Spleen (tissue), 11 donors: Measurements from ENCODE around the gene OTOG. TPM values are rescaled to one million over a fixed set of nuclear protein-coding genes. Genes with fewer than 3 reads are reported as not detected.
A peak's percentile ranks its signal among the peaks of the same experiment; 100 is the strongest.

Experiments
- DNase-seq: peaks from one replicate; pipeline ENCODE4 v3.0.0-alpha.2; 2020
- H3K27ac ChIP-seq, 8 donors: fragments of 200-600 bp; sonication (generic) in 7 of 8; 1 replicate in 4 of 8; 2 replicates in 4 of 8; pipeline versions ENCODE4 v1.5.0 to v1.8.0; 2016 to 2021; ENCODE audit warnings: inconsistent platforms in 4 of 8, mild to moderate bottlenecking in 4 of 8, moderate library complexity in 1 of 8
- H3K27me3 ChIP-seq, 7 donors: fragments of 200-600 bp; sonication (generic) in 6 of 7; replicated peaks in 1 of 7; 1 replicate in 4 of 7; 2 replicates in 3 of 7; pipeline versions ENCODE4 v1.5.0 to v1.8.0; 2016 to 2021; ENCODE audit warnings: inconsistent platforms in 3 of 7, mild to moderate bottlenecking in 1 of 7
- H3K36me3 ChIP-seq, 6 donors: fragments of 200-600 bp; sonication (generic) in 5 of 6; 1 replicate in 4 of 6; 2 replicates in 2 of 6; pipeline versions ENCODE4 v1.5.0 to v1.8.0; 2016 to 2021; ENCODE audit warnings: inconsistent platforms in 2 of 6
- H3K4me1 ChIP-seq, 6 donors: fragments of 200-600 bp; sonication (generic) in 5 of 6; 1 replicate in 3 of 6; 2 replicates in 3 of 6; pipeline versions ENCODE4 v1.5.0 to v1.8.0; 2016 to 2021; ENCODE audit warnings: inconsistent platforms in 3 of 6
- H3K4me3 ChIP-seq, 8 donors: fragments of 200-600 bp; sonication (generic) in 7 of 8; 1 replicate in 4 of 8; 2 replicates in 4 of 8; pipeline versions ENCODE4 v1.5.0 to v1.8.0; 2016 to 2021; ENCODE audit warnings: inconsistent platforms in 4 of 8, mild to moderate bottlenecking in 4 of 8, moderate library complexity in 2 of 8
- H3K9me3 ChIP-seq, 8 donors: fragments of 200-600 bp; sonication (generic) in 7 of 8; 1 replicate in 4 of 8; 2 replicates in 4 of 8; pipeline versions ENCODE4 v1.5.0 to v1.8.0; 2016 to 2021; ENCODE audit warnings: inconsistent platforms in 4 of 8
- POLR2A ChIP-seq, 3 donors: fragments of 450-650 bp; IDR thresholded peaks; one replicate each; pipeline ENCODE4 v1.5.1; 2017; ENCODE audit warnings: antibody characterized with exemption in 3 of 3, mild to moderate bottlenecking in 1 of 3
- POLR2AphosphoS5 ChIP-seq, 3 donors: sonication (generic); formaldehyde crosslinking; IDR thresholded peaks; one replicate each; pipeline ENCODE4 v1.5.1; 2017; ENCODE audit warnings: antibody characterized with exemption in 3 of 3
- WGBS, 5 donors: extraction: QIAGEN DNeasy Blood & Tissue Kit in 3 of 5; methylation state at CpG; one replicate each; pipeline versions ENCODE4 v1.1.5 to v1.1.7; 2013 to 2018; 5-methylcytosine and 5-hydroxymethylcytosine counted together
- intact Hi-C: fragments of 100-400 bp; cut with DNase I; formaldehyde crosslinking; loops from one replicate; pipeline ENCODE4 v1.15.0; 2023; ENCODE audit warnings: low total_unique reads
- polyA plus RNA-seq, 3 donors: library from polyadenylated mRNA; stranded (reverse); fragments of 200-250 nt; gene quantifications; one replicate each; pipeline ENCODE4 v1.2.1, GENCODE V29; 2013
- total RNA-seq, 7 donors: library from RNA; depleted of rRNA in 3 of 7; stranded (reverse); fragments of >200 nt in 3 of 7; fragmentation: NEBNext Ultra II Directional in 4 of 7; extraction: Animal tissue kit (Norgen Biotek cat#: 25700) in 4 of 7; gene quantifications; one replicate each; pipeline versions ENCODE4 v1.1.0 to v1.2.1, GENCODE V29; 2016 to 2021
- TF ChIP-seq, protein P1 (sequence below), 11 experiments: fragments of 200-600 bp in 7 of 11; fragments of 450-650 bp in 4 of 11; sonication (generic) in 4 of 11; IDR thresholded peaks in 8 of 11; conservative IDR thresholded peaks in 3 of 11; 1 replicate in 7 of 11; 2 replicates in 4 of 11; pipeline versions ENCODE4 v1.4.0 to v1.8.0; 2016 to 2021; ENCODE audit warnings: antibody characterized with exemption in 11 of 11, inconsistent platforms in 4 of 11, mild to moderate bottlenecking in 1 of 11
- donor health status: healthy with polysubstance abuse.
- donor health status: DM: no; HTN: no; CAD: no; lungs with moderate emphysema.
- donor health status: DM: no; HTN: no; CAD: no.
- donor health status: Bipolar disorder and iron deficiency.
- donor health status: healthy.
- donor health status: DM: no; HTN: no; CAD: no.
- donor health status: DM: yes; HTN: yes; CAD: no.

OTOG gene
- total and polyA plus RNA-seq, 10 donors, result not detected

DNA sequence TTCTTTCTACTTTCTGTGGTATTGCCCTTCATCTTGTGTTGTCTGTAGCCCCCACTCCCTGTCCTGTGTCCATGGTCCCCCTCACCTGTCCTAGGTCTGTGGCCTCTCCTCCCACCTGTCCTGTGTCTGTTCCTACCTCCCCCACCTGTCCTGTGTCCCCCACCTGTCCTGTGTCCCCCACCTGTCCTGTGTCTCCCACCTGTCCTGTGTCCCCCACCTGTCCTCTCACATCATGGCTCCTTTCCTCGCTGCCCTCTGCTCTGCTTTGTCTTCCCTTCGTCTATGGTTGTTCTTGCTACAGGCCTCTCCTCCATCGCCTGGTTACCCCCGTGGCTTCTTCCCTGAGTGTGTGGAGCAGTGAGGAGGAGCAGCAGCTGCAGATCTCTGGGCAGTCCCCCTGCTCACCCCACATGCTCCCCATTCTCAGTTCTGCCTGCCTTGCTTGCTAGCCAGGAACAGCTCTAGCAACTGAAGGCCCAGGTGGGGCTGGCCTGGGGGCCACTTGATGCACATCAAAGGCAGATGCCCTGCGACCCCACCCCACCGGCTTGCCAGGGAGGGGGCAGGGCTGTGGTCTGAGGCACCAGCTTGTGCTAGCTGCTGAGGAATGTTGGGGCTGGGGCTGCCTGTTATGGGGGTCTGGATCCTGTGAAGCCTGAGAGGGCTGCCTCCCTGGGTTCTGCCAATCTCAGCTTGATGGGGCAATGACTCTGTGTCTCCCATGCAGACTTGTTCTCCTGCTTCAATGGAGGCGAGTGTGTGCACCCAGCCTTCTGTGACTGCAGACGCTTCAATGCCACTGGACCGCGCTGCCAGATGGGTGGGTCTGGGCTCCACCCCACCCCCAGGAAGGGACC lies 5.6 kb downstream of the OTOG start:
- Histone ChIP-seq H3K9me3 (no peaks in the 10 kb centered on the region), H3K4me3 (no peak overlapping the region), H3K27me3 (peaks cover 0 to 37% (median 4%) of the 10 kb centered on the region in 7 donors), H3K4me1 (no peaks in the 10 kb centered on the region), H3K36me3 (no peaks in the 10 kb centered on the region), H3K27ac (no peak overlapping the region)
- TF ChIP-seq POLR2A (IDR thresholded peaks at IDR 0.05) (no peak), POLR2AphosphoS5 (IDR thresholded peaks at IDR 0.05) (no peak)
- TF ChIP-seq, protein P1, sequence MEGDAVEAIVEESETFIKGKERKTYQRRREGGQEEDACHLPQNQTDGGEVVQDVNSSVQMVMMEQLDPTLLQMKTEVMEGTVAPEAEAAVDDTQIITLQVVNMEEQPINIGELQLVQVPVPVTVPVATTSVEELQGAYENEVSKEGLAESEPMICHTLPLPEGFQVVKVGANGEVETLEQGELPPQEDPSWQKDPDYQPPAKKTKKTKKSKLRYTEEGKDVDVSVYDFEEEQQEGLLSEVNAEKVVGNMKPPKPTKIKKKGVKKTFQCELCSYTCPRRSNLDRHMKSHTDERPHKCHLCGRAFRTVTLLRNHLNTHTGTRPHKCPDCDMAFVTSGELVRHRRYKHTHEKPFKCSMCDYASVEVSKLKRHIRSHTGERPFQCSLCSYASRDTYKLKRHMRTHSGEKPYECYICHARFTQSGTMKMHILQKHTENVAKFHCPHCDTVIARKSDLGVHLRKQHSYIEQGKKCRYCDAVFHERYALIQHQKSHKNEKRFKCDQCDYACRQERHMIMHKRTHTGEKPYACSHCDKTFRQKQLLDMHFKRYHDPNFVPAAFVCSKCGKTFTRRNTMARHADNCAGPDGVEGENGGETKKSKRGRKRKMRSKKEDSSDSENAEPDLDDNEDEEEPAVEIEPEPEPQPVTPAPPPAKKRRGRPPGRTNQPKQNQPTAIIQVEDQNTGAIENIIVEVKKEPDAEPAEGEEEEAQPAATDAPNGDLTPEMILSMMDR (IDR thresholded peaks at IDR 0.05 in 8 of 11, conservative IDR thresholded peaks at IDR 0.05 in 3 of 11), result no peak
- intact Hi-C loops, result no loop called here
- WGBS, 5 donors, result 75 to 93% (median 84%) methylated on average over 8 to 10 of the region's 10 CpGs
- DNase-seq, result peak; percentile 65

- Histone ChIP-seq H3K36me3 (no peaks in the 10 kb centered on the region), H3K4me3 (no peak overlapping the region), H3K27me3 (peaks cover 0 to 37% (median 0%) of the 10 kb centered on the region in 7 donors), H3K9me3 (no peaks in the 10 kb centered on the region), H3K27ac (no peak overlapping the region), H3K4me1 (no peaks in the 10 kb centered on the region)
- DNase-seq, result peak; percentile 67
- TF ChIP-seq POLR2A (IDR thresholded peaks at IDR 0.05) (no peak), POLR2AphosphoS5 (IDR thresholded peaks at IDR 0.05) (no peak)
- TF ChIP-seq, protein P1 (IDR thresholded peaks at IDR 0.05 in 8 of 11, conservative IDR thresholded peaks at IDR 0.05 in 3 of 11), result no peak
- 86 to 100% (median 92%) methylated on average over 3 to 7 of the region's 7 CpGs for WGBS, 5 donors
- intact Hi-C loops, result no loop called here
Measured at GRCh38 chr11:17553249-17553546, 6.1 kb downstream of the OTOG start.

DNA sequence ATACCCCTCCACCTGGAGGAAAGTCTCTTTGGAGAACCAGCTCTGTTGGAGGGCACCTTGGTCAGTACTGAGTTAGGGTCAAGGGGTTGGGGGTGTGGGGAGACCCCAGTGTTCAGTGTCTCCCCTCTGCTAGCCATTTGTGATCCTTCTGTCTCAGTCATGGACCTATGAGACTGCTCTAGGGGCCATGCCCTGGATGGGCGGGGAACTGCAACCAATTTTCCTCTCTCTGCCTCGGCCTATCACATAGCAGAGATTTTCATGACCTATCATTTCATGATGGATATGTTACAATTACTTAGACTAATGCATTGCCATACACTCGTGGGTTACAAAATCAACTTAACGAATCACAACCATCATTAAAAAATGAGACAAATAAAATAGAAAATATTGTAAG lies 7.4 kb downstream of the OTOG start:
- intact Hi-C loops, result no loop called here
- peak; percentile 21 for DNase-seq
- no peaks in the 10 kb centered on the region for H3K4me1 ChIP-seq

GRCh38 chr11:17556999-17557398 lies 9.9 kb downstream of the OTOG start:
- no peak overlapping the region for H3K4me3 ChIP-seq
- TF ChIP-seq POLR2A (IDR thresholded peaks at IDR 0.05) (no peak), POLR2AphosphoS5 (IDR thresholded peaks at IDR 0.05) (no peak)
- TF ChIP-seq, protein P1 (IDR thresholded peaks at IDR 0.05 in 8 of 11, conservative IDR thresholded peaks at IDR 0.05 in 3 of 11), result no peak
- no peak overlapping the region for H3K27ac ChIP-seq
- H3K4me1 ChIP-seq, result no peaks in the 10 kb centered on the region
- no peaks in the 10 kb centered on the region for H3K9me3 ChIP-seq
- peaks cover 0 to 37% (median 0%) of the 10 kb centered on the region in 7 donors for H3K27me3 ChIP-seq
- intact Hi-C loops, result no loop called here
- DNase-seq, result peak; percentile 52
- no peaks in the 10 kb centered on the region for H3K36me3 ChIP-seq
- 86 to 91% (median 88%) methylated on average over 8 of the region's 8 CpGs for WGBS, 5 donors

More for the DNA sequence above, 7.4 kb downstream of the OTOG start:
- peaks cover 0 to 38% (median 0%) of the 10 kb centered on the region in 7 donors for H3K27me3 ChIP-seq
- WGBS, 5 donors, result 81 to 89% (median 87%) methylated on average over 4 of the region's 4 CpGs
- no peak overlapping the region for H3K4me3 ChIP-seq
- H3K9me3 ChIP-seq, result no peaks in the 10 kb centered on the region
- H3K27ac ChIP-seq, result no peak overlapping the region
- no peaks in the 10 kb centered on the region for H3K36me3 ChIP-seq
- TF ChIP-seq POLR2A (IDR thresholded peaks at IDR 0.05), result no peak
- TF ChIP-seq POLR2AphosphoS5 (IDR thresholded peaks at IDR 0.05), result no peak
- TF ChIP-seq, protein P1 (IDR thresholded peaks at IDR 0.05 in 8 of 11, conservative IDR thresholded peaks at IDR 0.05 in 3 of 11), result no peak
